Anterior cingulate cortex (tissue), 58 donors: ENCODE measurements around the gene TOP3A.

ENCODE experiments used
- DNase-seq, 58 donors: peaks; one replicate each; lab custom pipeline; 2025; lab: John Stamatoyannopoulos, UW

Gene TOP3A

GRCh38 chr17:18238299-18238698, 76.5 kb downstream of the TOP3A start:
- no peak for DNase-seq

GRCh38 chr17:18237461-18237860, 77.3 kb downstream of the TOP3A start:
- DNase-seq, result no peak

GRCh38 chr17:18236494-18236893, 78.3 kb downstream of the TOP3A start:
- DNase-seq, result no peak

- DNase-seq, result peak in 1 of 58 donors; percentile 43
These were observed 79.0 kb downstream of the TOP3A start for GRCh38 chr17:18235743-18236256.

GRCh38 chr17:18234853-18235380, 79.9 kb downstream of the TOP3A start:
- DNase-seq, result no peak

GRCh38 chr17:18233803-18234518, 80.8 kb downstream of the TOP3A start:
- DNase-seq, result no peak

GRCh38 chr17:18231164-18231563, 83.6 kb downstream of the TOP3A start:
- peak in 19 of 58 donors; percentile 9 to 68 (median 41) for DNase-seq

- peak in 51 of 58 donors; percentile 11 to 90 (median 70) for DNase-seq
These were observed 84.3 kb downstream of the TOP3A start for GRCh38 chr17:18230288-18231141.

- no peak for DNase-seq
These were observed 85.0 kb downstream of the TOP3A start for GRCh38 chr17:18229771-18230170.

- no peak for DNase-seq
These were observed 85.5 kb downstream of the TOP3A start for GRCh38 chr17:18229254-18229653.

GRCh38 chr17:18228176-18228682, 86.6 kb downstream of the TOP3A start:
- peak in 2 of 58 donors; percentile 14 to 31 for DNase-seq

- DNase-seq, result no peak
These were observed 87.2 kb downstream of the TOP3A start for GRCh38 chr17:18227635-18228034.

GRCh38 chr17:18226284-18226945, 88.4 kb downstream of the TOP3A start:
- DNase-seq, result no peak

- peak in 10 of 58 donors; percentile 33 to 73 (median 63) for DNase-seq
These were observed 89.0 kb downstream of the TOP3A start for GRCh38 chr17:18225642-18226283.

GRCh38 chr17:18225121-18225641, 89.6 kb downstream of the TOP3A start, which contains the start of gene LLGL1:
Gene LLGL1, plus strand, starts transcription at chr17:18225635. Its CDS starts 48 bp downstream, at chr17:18225683.
- peak; percentile 34 to 98 (median 91) for DNase-seq

GRCh38 chr17:18224387-18225120, 90.2 kb downstream of the TOP3A start:
- DNase-seq, result no peak

GRCh38 chr17:18224053-18224386, 90.8 kb downstream of the TOP3A start:
- no peak for DNase-seq
